HepG2 (cell line): ENCODE data around the gene CD2AP.

Experiments used
- EP300 ChIP-seq, 3 experiments: sonication (generic) in 1 of 3; formaldehyde crosslinking in 1 of 3; IDR thresholded peaks; 2 replicates each; pipeline versions ENCODE4 v1.5.1 to v1.6.1; 2011 to 2020; ENCODE audit warnings: low read depth in 2 of 3, low read length in 2 of 3, borderline replicate concordance in 1 of 3, improper control_type of control experiment in 1 of 3, mild to moderate bottlenecking in 1 of 3, missing genetic modification reagents in 1 of 3, moderate library complexity in 1 of 3
- NR3C1 ChIP-seq: sonication (generic); formaldehyde crosslinking; IDR thresholded peaks from 2 replicates; pipeline ENCODE4 v1.4.0; 2020; ENCODE audit warnings: missing genetic modification reagents
- RNF2 ChIP-seq: fragments of 450-650 bp; conservative IDR thresholded peaks from 2 replicates; pipeline ENCODE4 v1.6.1; 2016; ENCODE audit warnings: low read depth
- ZFX ChIP-seq: sonication (generic); formaldehyde crosslinking; IDR thresholded peaks from 2 replicates; pipeline ENCODE4 v1.4.0; 2020; ENCODE audit warnings: mild to moderate bottlenecking, low read depth, missing genetic modification reagents, moderate library complexity
- ZNF24 ChIP-seq: fragments of 450-650 bp; IDR thresholded peaks from 2 replicates; pipeline ENCODE4 v1.6.1; 2017; ENCODE audit warnings: antibody characterized with exemption, mild to moderate bottlenecking
- ZSCAN12 ChIP-seq: sonication (generic); formaldehyde crosslinking; IDR thresholded peaks from 2 replicates; pipeline ENCODE4 v1.9.0; 2021; ENCODE audit warnings: mild to moderate bottlenecking, missing genetic modification reagents
- TF ChIP-seq, protein P1 (sequence below): sonication (generic); formaldehyde crosslinking; IDR thresholded peaks from 2 replicates; pipeline ENCODE4 v1.5.0; 2020; ENCODE audit warnings: mild to moderate bottlenecking, missing genetic modification reagents, moderate library complexity
- TF ChIP-seq, protein P2 (sequence below): sonication (generic); formaldehyde crosslinking; IDR thresholded peaks from 2 replicates; pipeline ENCODE4 v1.4.0; 2020; ENCODE audit warnings: missing genetic modification reagents
- TF ChIP-seq, protein P3 (sequence below): sonication (generic); formaldehyde crosslinking; IDR thresholded peaks from 2 replicates; pipeline ENCODE4 v1.8.1; 2023; ENCODE audit warnings: mild to moderate bottlenecking, inconsistent platforms, moderate library complexity, missing genetic modification reagents, borderline replicate concordance
- TF ChIP-seq, protein P4 (sequence below): sonication (generic); formaldehyde crosslinking; IDR thresholded peaks from 2 replicates; pipeline ENCODE4 v1.4.0; 2020; ENCODE audit warnings: mild to moderate bottlenecking, missing genetic modification reagents
- TF ChIP-seq, protein P5 (sequence below): sonication (generic); formaldehyde crosslinking; conservative IDR thresholded peaks from 2 replicates; pipeline ENCODE4 v1.4.0; 2020; ENCODE audit warnings: missing genetic modification reagents

DNA sequence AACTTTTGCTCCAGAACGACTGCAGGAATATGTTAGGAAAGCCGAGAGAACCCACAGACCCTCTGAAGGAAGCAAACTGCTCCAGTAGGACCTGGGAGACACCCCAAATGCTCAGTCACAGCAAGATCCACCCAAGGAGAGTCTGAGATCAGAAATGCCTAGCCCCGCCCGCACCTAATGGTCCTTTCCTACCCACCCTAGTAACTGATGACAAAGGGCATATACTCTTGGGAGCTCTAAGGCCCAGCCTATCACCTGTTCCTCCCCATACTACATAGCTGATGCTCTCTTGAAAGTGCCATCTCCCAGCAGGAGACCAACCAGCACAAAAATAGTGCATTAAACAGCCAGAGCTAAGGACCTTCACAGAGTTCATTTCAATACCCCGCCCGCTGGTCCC is 67.6 kb downstream of the CD2AP start:
- no peak for TF ChIP-seq EP300 (IDR thresholded peaks at IDR 0.05; ENCODE audit: low read depth in 2 of 2, low read length in 2 of 2)
- no peak for TF ChIP-seq EP300 (CRISPR knock-in tag; IDR thresholded peaks at IDR 0.05; ENCODE audit: borderline replicate concordance)
- TF ChIP-seq RNF2 = no peak
- TF ChIP-seq NR3C1 (CRISPR knock-in tag) = no peak
- TF ChIP-seq, protein P1, sequence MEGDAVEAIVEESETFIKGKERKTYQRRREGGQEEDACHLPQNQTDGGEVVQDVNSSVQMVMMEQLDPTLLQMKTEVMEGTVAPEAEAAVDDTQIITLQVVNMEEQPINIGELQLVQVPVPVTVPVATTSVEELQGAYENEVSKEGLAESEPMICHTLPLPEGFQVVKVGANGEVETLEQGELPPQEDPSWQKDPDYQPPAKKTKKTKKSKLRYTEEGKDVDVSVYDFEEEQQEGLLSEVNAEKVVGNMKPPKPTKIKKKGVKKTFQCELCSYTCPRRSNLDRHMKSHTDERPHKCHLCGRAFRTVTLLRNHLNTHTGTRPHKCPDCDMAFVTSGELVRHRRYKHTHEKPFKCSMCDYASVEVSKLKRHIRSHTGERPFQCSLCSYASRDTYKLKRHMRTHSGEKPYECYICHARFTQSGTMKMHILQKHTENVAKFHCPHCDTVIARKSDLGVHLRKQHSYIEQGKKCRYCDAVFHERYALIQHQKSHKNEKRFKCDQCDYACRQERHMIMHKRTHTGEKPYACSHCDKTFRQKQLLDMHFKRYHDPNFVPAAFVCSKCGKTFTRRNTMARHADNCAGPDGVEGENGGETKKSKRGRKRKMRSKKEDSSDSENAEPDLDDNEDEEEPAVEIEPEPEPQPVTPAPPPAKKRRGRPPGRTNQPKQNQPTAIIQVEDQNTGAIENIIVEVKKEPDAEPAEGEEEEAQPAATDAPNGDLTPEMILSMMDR = no peak
- TF ChIP-seq ZSCAN12 (CRISPR knock-in tag) = no peak
- TF ChIP-seq, protein P2, sequence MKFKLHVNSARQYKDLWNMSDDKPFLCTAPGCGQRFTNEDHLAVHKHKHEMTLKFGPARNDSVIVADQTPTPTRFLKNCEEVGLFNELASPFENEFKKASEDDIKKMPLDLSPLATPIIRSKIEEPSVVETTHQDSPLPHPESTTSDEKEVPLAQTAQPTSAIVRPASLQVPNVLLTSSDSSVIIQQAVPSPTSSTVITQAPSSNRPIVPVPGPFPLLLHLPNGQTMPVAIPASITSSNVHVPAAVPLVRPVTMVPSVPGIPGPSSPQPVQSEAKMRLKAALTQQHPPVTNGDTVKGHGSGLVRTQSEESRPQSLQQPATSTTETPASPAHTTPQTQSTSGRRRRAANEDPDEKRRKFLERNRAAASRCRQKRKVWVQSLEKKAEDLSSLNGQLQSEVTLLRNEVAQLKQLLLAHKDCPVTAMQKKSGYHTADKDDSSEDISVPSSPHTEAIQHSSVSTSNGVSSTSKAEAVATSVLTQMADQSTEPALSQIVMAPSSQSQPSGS (CRISPR knock-in tag) = no peak
- no peak for TF ChIP-seq ZNF24
- TF ChIP-seq, protein P3, sequence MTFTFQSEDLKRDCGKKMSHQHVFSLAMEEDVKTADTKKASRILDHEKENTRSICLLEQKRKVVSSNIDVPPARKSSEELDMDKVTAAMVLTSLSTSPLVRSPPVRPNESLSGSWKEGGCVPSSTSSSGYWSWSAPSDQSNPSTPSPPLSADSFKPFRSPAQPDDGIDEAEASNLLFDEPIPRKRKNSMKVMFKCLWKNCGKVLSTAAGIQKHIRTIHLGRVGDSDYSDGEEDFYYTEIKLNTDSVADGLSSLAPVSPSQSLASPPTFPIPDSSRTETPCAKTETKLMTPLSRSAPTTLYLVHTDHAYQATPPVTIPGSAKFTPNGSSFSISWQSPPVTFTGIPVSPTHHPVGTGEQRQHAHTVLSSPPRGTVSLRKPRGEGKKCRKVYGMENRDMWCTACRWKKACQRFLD (CRISPR knock-in tag) = no peak
- no peak for TF ChIP-seq ZFX (CRISPR knock-in tag)
- TF ChIP-seq, protein P4, sequence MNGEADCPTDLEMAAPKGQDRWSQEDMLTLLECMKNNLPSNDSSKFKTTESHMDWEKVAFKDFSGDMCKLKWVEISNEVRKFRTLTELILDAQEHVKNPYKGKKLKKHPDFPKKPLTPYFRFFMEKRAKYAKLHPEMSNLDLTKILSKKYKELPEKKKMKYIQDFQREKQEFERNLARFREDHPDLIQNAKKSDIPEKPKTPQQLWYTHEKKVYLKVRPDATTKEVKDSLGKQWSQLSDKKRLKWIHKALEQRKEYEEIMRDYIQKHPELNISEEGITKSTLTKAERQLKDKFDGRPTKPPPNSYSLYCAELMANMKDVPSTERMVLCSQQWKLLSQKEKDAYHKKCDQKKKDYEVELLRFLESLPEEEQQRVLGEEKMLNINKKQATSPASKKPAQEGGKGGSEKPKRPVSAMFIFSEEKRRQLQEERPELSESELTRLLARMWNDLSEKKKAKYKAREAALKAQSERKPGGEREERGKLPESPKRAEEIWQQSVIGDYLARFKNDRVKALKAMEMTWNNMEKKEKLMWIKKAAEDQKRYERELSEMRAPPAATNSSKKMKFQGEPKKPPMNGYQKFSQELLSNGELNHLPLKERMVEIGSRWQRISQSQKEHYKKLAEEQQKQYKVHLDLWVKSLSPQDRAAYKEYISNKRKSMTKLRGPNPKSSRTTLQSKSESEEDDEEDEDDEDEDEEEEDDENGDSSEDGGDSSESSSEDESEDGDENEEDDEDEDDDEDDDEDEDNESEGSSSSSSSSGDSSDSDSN (CRISPR knock-in tag) = no peak
- TF ChIP-seq, protein P5, sequence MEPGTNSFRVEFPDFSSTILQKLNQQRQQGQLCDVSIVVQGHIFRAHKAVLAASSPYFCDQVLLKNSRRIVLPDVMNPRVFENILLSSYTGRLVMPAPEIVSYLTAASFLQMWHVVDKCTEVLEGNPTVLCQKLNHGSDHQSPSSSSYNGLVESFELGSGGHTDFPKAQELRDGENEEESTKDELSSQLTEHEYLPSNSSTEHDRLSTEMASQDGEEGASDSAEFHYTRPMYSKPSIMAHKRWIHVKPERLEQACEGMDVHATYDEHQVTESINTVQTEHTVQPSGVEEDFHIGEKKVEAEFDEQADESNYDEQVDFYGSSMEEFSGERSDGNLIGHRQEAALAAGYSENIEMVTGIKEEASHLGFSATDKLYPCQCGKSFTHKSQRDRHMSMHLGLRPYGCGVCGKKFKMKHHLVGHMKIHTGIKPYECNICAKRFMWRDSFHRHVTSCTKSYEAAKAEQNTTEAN (CRISPR knock-in tag) = no peak
